Skin epidermis (tissue), 12 donors: Measurements from ENCODE around the gene APAF1.
A peak's percentile ranks its signal among the peaks of the same experiment; 100 is the strongest.
"Not testable (repeated sequence)": the region's sequence is repeated elsewhere in the genome, so short reads cannot be mapped to it uniquely, and the experiment has no call there.

Experiments
- H3K27ac ChIP-seq, 21 experiments: fragments of 200-600 bp; sonication (generic) in 11 of 21; one replicate each; pipeline ENCODE4 v1.5.0; 2020; ENCODE audit warnings: mild to moderate bottlenecking in 3 of 21, inconsistent platforms in 2 of 21, moderate library complexity in 2 of 21
- H3K4me3 ChIP-seq, 7 experiments: fragments of 200-600 bp; sonication (generic) in 2 of 7; one replicate each; pipeline ENCODE4 v1.5.0; 2020; ENCODE audit warnings: inconsistent platforms in 2 of 7, mild to moderate bottlenecking in 2 of 7, moderate library complexity in 1 of 7

APAF1 gene

DNA sequence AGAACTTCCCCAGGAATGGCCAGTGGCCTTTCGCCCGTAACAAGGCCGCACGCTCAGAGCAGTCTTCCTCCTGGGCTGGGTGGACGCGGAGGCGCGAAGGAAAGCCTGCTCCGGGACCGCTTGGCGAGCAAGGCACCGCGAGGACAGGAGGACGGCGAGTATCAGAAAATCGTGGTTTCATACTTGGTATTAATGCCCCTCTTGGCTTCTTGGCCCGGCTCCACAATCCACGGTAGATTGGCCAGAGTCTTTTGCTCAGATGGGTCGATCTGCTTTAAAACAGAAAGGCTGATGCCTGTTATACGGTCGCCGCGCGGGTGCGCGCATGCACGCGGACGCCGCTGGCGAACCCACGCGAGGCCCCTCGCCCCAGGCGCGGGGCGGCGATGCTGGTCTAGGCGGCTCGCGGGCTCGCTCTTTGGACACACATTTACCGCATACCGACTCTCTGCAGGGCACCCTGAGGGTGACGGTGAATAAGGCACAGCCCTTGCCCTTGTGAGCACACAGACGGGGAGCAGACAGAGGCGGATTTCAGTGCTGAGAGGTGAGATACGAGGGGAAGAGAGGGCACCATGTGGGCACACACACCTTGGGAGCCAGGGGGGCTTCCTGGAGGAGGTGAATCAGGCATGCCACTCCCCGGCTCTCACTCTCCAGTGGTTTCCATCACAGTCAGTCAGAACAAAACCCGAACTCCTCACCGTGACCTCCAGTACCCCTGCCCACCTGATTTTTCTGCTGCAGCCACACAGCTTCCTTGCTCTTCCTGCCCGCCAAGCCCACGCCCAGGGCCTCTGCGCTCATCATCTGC lies 100.7 kb downstream of the APAF1 start:
- H3K27ac ChIP-seq: peak overlapping the region in 8 of 21 experiments; percentile 12 to 73 (median 47)
- peak overlapping the region; percentile 20 to 59 (median 37) for H3K4me3 ChIP-seq

DNA sequence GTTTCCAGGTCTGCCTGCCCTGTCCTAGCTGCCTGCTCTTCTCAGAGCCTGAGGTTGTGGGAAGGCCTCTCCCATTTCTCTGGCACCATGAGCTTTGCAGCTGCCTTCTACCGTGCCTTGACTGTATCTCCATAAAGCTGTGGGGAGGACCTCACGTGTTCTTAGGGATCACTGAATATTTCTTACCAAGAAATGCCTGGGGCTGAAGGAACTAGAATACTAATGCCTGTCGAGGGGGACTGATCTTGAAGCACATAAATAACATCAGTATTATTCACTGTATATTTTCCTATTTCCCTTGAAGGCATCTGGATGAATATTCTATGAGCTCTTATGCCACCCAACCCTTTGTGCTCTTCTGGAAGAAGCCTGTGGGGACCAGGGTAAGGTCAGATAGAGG lies 103.4 kb downstream of the APAF1 start:
- Histone ChIP-seq H3K27ac (no peak overlapping the region), H3K4me3 (no peak overlapping the region)

DNA sequence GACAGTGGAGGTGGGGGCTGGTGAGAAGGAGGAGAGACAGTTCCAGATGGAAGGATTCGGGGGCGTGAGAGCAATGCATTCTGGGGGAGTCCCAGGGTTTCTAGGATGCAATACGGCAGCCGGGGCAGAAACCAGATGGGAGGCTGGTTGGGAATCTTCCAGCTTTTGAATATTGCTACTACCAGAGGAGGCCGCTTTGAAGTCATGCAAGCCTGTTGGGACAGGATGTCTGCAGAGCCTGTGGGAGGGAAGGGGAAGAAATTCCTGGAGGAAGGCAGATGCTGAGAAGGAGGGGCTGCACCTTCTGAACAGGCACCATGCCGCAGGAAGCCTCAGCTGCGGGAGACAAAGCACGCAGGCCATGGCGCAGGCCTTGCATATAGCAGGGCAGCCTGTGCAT lies 105.4 kb downstream of the APAF1 start:
- no peak overlapping the region for H3K4me3 ChIP-seq
- H3K27ac ChIP-seq: no peak overlapping the region

DNA sequence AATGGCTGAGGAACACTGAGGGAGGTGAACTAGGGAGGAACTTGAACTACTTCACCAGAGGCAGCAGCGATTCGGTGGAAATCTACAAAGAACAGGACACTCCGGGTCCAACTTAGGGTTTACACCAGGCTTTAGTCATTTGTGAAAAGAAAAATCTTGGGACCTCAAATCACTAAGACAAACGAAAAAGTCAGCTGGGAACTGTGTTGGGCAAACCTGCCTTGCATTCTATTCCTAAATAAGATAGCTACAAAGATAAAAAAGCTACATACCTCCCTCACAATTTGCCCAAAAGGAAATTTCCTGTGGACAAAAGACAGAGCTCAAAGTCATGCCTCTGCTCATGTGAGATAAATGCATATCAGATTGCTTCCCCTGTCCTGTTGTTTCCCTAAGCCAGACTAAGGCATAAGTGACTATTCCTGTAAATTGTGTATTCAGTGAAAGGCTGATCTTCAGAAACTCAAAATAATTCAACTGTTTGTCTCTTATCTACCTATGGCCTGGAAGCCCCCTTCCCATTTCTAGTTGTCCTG lies 106.6 kb downstream of the APAF1 start:
- Histone ChIP-seq H3K4me3 (no peak overlapping the region), H3K27ac (no peak overlapping the region)

DNA sequence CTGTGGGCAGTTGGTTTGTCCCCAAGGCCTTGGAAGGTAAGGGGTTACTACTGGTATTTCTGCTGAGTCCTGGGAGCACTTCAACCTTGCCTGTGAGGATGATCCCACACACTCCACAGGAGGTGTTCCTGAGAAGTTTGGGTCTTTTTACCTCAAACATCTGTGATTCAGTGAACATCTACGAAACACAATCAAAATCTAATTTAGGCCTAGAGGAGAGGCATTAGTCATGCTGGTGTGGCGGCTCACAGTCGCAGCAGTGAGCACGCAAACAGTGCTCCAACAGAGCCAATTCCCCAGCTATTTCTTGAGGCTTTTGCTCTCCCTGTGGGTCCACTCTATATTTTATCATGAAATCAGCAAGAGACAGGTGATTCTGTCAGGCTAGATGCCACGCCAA lies 107.6 kb downstream of the APAF1 start:
- H3K4me3 ChIP-seq: no peak overlapping the region
- H3K27ac ChIP-seq: no peak overlapping the region

DNA sequence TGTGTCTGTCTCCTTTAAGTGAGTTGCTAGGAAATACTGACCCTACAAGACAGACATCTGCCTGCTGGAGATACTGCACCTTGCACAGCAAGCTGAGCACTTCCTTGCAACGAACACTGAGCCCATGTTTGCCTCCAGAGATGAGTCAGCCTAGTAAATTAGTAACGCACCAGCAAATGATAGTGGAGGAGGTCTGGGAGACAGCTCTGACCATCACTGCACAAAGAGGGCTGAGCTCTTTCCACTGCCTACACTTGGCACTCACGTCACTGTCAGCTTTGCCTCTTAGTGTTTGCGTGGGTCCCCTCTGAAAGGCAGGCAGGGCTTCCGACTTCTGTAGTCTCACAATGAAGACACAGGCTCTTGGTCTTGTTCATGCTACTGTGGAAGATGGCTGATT lies 109.0 kb downstream of the APAF1 start:
- Histone ChIP-seq H3K4me3 (no peak overlapping the region), H3K27ac (peak overlapping the region in 2 of 21 experiments; percentile 7 to 61)

DNA sequence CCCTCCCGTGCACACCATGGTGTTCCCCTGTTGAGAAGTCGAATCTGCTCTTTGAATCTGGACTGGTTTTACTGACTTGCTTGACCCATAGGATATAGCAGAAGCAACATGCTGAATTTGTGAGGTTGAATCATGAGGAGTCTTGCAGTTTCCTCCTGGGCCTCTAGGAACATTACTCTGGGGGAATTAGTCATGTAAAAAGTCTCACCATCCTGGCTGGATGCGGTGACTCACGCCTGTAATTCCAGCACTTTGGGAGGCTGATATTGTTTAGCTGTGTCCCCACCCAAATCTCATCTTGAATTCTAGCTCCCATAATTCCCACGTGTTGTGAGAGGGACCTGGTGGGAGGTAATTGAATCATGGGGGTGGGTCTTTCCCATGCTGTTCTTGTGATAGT lies 110.8 kb downstream of the APAF1 start:
- not testable (repeated sequence) for H3K27ac ChIP-seq, H3K4me3 ChIP-seq

DNA sequence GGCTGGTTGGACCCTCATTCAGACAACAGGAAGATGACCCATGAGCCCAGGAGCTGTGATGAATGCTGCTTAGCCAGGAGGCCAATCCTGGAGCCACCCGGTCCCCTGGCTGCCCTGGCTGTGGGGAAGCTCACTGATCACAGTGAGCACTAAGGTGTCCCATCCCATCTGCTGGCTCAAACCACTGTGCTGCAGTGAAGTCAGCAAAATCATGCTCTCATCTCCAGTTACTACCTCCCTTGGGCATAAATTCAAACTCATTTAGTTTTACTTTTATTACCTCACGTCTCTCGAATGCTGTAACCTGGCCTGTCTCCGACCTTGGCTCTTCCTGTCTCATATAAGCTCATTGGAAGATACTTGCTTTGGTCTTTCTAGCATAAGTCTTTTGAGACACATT lies 112.4 kb downstream of the APAF1 start:
- no peak overlapping the region for H3K27ac ChIP-seq
- no peak overlapping the region for H3K4me3 ChIP-seq

DNA sequence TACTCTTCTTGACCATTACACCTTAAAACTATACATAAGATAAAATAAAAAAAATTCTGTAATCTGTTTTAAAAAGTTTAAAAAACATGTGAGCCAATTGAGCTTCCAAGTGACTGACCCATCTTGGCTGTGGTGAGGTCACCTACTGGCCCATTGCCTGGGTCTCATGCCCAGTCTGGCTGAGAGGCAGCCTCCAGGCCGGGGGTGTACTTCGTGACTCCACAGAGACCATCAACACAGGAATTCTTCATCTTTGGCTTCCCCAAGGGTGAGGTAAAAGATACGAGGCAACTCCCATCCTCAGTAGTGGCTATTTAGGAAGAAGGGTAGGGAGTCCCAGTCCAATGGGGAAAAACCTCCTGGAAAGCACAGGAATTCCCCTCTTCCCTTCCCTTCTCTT lies 113.2 kb downstream of the APAF1 start:
- no peak overlapping the region for H3K4me3 ChIP-seq
- no peak overlapping the region for H3K27ac ChIP-seq

DNA sequence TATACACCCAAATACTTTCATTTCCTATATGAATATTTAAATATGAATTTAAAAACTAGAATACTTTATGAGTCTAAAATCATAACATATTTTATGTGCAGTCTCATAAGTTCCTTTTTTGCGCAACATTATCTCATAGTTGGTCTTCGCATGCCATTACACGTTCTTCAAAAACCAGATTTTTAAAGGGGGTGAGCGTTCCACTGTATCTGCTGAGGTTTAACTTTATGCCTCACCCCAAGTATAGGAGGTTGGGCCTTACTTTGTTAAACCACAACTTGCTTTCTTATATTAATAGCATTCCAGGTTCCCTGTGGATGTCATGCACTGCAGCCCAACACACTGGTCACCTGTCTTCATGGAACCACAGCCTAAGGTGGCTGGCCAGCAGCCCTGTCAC lies 118.6 kb downstream of the APAF1 start:
- Histone ChIP-seq H3K27ac (no peak overlapping the region), H3K4me3 (no peak overlapping the region)

DNA sequence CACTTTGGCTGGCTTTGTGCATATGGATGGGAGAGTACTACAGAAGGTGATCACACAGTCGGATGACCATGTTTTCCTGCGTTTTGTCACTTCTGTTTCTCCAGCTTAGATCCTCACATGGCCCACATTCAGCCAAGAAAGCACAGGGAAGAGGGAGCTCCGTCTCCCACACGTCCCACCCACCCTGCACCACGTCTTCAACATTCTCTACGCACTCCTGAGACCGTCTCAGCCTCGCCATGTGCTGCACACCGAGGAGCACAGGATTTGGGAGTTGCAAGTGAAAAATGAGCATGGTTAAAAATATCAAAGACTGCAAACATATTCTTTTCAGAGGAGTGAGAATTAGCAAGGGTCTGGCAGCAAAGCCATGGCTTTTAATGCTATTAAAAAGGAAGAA lies 122.2 kb downstream of the APAF1 start:
- no peak overlapping the region for H3K27ac ChIP-seq
- H3K4me3 ChIP-seq: no peak overlapping the region

DNA sequence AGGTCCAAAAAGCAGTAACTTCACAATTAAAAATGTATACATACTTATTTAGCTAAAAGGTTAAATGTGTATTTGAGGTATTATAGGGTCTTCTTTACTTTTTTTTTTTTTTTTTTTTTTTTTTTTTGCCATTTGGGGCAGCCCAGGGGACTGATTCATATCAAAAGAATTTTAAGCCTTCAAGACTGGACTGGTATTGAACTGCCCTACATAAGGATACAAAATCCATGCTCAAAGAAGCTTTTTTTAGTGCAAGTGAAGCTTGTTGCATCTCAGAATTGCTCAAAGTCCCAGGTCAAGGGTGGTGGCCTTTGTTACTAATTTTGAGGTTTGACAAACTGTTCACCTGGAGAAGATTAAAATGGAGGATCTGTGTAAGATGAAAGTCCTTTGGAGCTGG lies 124.0 kb downstream of the APAF1 start:
- H3K27ac ChIP-seq: no peak overlapping the region

DNA sequence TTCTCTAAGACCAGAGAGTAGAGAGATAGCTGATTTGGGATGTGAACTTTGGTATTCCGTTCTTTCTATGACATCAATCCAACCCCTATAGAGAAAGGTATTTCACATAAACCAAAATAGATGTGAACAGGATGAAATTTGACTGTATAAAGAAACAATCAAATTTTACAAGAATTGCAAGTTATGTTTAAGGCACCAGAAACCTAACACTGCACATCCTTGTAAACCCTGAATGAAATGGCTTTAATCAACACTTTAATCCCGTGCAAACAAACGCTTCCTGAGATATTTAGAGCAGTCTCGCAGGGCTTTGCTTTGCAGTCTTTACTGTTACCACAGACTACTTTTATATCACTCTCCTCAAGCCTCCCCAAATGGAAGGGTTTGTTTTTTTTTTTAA lies 125.1 kb downstream of the APAF1 start:
- Histone ChIP-seq H3K27ac (no peak overlapping the region), H3K4me3 (no peak overlapping the region)

More for the DNA sequence above, 124.0 kb downstream of the APAF1 start:
- H3K4me3 ChIP-seq: no peak overlapping the region

DNA sequence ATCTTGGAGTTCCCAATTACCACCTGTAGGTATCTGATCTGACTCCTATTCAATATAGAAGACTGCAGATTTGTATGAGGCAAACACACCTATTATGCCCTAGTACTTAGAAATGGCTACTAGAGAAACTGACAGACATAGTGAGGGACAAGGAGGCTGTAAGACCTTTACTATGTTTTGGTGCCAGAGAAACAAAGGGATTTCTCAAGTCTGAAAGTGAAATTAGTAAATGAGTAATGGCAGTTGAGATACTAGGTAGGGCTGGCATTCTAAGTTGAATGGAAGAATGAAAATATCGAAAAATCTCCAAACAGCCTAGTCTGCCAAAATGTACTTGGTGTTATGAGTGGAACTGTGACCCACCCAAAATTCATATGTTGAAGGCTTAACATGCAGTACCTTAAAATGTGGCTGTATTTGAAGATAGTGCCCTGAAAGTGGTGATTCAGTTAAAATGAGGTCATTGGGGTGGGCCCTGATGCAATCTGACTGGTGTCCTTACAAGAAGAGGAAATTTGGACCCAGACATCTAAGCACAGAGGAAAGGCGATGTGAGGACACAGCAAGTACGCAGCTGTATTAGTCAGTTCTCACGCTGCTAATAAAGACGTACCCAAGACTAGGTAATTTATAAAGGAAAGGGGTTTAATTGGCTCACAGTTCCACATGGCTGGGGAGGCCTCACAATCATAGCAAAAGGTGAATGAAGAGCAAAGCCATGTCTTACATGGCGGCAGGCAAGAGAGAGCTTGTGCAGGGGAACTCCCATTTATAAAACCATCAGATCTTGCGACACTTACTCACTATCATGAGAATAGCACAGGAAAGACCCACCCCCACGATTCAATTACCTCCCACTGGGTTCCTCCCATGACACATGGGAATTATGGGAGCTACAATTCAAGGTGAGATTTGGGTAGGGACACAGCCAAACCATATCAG lies 127.0 kb downstream of the APAF1 start:
- H3K4me3 ChIP-seq: no peak overlapping the region
- H3K27ac ChIP-seq: no peak overlapping the region

DNA sequence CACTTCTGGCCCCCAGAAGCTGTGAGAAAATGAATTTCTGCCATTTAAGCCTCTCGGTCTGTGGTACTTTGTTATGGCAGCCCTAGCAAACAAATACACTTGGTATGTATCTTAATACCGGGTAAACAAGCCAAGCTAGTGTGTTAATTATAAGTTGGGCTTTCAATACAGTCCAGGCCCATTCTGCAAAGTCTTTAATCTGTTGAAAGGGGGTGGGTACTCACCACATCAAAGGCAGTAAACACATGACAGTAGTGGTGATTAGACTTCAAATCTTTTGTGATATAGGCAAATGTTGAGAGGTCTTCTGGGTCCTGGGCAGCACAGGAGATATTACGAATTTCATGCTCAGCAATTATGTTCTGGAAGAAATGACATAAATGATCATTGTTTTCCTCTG lies 127.7 kb downstream of the APAF1 start:
- Histone ChIP-seq H3K27ac (no peak overlapping the region), H3K4me3 (no peak overlapping the region)

DNA sequence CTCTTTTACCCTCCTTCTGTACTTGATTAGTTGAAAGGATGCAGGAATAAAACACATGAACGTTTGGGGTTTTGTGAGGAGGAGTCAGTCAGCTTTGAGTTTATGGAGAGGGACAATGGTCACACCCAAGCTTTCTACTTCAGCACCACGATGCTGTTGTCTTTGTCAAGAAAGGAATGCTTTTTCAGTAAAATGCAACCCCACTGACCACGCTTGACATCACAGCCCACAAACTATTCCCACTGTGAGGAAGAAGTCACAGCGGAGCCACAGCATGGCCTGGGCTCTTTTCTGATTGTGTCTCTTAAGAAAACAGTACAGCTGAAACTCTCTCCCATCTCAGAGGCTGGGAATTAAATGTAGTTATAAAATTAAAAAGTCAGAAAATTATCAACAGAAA lies 135.2 kb downstream of the APAF1 start:
- Histone ChIP-seq H3K4me3 (no peak overlapping the region), H3K27ac (no peak overlapping the region)

DNA sequence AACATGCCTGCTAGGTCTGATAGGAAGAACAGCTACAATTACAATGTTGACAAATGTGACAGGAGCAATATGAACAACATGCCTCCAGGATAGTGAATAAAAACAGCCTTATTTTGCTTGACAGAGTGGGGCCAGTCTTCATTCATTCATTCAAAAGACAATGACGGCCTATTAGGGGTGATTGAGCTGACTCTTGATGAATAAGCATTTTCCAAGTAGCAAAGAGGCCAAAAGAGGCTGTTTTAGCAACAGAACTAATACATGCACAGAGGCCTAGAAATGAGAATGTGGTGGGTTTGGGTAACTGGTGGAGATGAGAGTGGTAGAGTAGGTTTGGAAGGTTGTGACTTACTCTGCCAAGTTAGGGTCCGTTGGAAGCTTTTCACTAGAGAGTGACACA lies 138.3 kb downstream of the APAF1 start:
- no peak overlapping the region for H3K27ac ChIP-seq
- no peak overlapping the region for H3K4me3 ChIP-seq
